Kidney (tissue), 14 donors: ENCODE data around the gene GLDC. TPM values are rescaled to one million over a fixed set of nuclear protein-coding genes. Genes with fewer than 3 reads are reported as not detected.
A peak's percentile ranks its signal among the peaks of the same experiment; 100 is the strongest.

Experiments
- DNase-seq, 5 donors: peaks; one replicate each; pipeline ENCODE4 v3.0.0-alpha.2; 2013 to 2020
- FAIRE-seq: peaks from 2 replicates; lab custom pipeline; 2012; peaks lifted over from hg19 to GRCh38; lab: Jason Lieb, UNC
- H3K27ac ChIP-seq, 2 donors: one replicate each; pipeline ENCODE4 v1.7.0; 2013; ENCODE audit warnings: low read depth in 2 of 2, low read length in 2 of 2, inconsistent platforms in 1 of 2
- H3K27me3 ChIP-seq: one replicate; pipeline ENCODE4 v1.7.1; 2013; ENCODE audit warnings: low read length, inconsistent platforms; ENCODE audit not compliant: control insufficient read depth, insufficient read depth
- H3K36me3 ChIP-seq, 3 donors: one replicate each; pipeline versions ENCODE4 v1.7.0 to v1.7.1; 2013; ENCODE audit warnings: low read length in 3 of 3, control low read depth in 1 of 3, inconsistent platforms in 1 of 3; ENCODE audit not compliant: insufficient read depth in 3 of 3, control insufficient read depth in 2 of 3
- H3K4me1 ChIP-seq, 3 donors: one replicate each; pipeline versions ENCODE4 v1.7.0 to v1.7.1; 2013; ENCODE audit warnings: low read length in 3 of 3, inconsistent platforms in 1 of 3, low read depth in 1 of 3; ENCODE audit not compliant: control insufficient read depth in 2 of 3, insufficient read depth in 2 of 3
- H3K4me3 ChIP-seq, 3 donors: one replicate each; pipeline versions ENCODE4 v1.7.0 to v1.8.1; 2013; ENCODE audit warnings: low read length in 3 of 3, control low read depth in 1 of 3, inconsistent platforms in 1 of 3
- H3K9ac ChIP-seq, 3 donors: one replicate each; pipeline versions ENCODE4 v1.7.0 to v1.7.1; 2013; ENCODE audit warnings: low read length in 3 of 3, control low read depth in 1 of 3, inconsistent platforms in 1 of 3
- H3K9me3 ChIP-seq, 3 donors: one replicate each; pipeline versions ENCODE4 v1.7.0 to v1.7.1; 2013; ENCODE audit warnings: low read length in 3 of 3, control low read depth in 1 of 3, inconsistent platforms in 1 of 3; ENCODE audit not compliant: control insufficient read depth in 2 of 3, insufficient read depth in 1 of 3
- CTCF ChIP-seq: IDR thresholded peaks from 3 replicates; pipeline ENCODE4 v1.5.1; 2012; ENCODE audit warnings: mild to moderate bottlenecking, moderate library complexity, borderline replicate concordance; ENCODE audit not compliant: insufficient read depth; ENCODE audit errors: extremely low read depth
- intact Hi-C: fragments of 100-400 bp; cut with DNase I; formaldehyde crosslinking; loops from one replicate; pipeline ENCODE4 v1.11.1; 2022
- polyA plus RNA-seq: library from polyadenylated mRNA; stranded (reverse); fragments of 350-450 nt; fragmentation: Illumina TruSeq; extraction: RNeasy Lipid Tissue Mini Kit (QIAGEN cat#74804); gene quantifications from one replicate; pipeline ENCODE4 v1.2.3, GENCODE V29; 2014; ENCODE audit warnings: low read depth, low replicate concordance; ENCODE audit not compliant: insufficient read depth
- total RNA-seq: library from RNA; stranded (reverse); fragmentation: NEBNext Ultra II Directional; extraction: Animal tissue kit (Norgen Biotek cat#: 25700); gene quantifications from one replicate; pipeline ENCODE4 v1.2.1, GENCODE V29; 2021
- donor health status: control.
- donor health status: control.
- donor health status: control.
- donor health status: control.
- donor health status: control.
- donor health status: DM: yes; HTN: yes; CAD: no.
- donor health status: Normal renal cell carcinoma (clear cell type).

Gene GLDC
- total and polyA plus RNA-seq, 2 donors from 2014 or later, result 60.1 to 79.7 TPM

GRCh38 chr9:6632516-6633183 lies 12.9 kb downstream of the GLDC start:
- FAIRE-seq, result no peak
- Histone ChIP-seq H3K27me3 (no peaks in the 10 kb centered on the region), H3K9ac (peak overlapping the region in 1 of 3 donors; percentile 62), H3K4me3 (peak overlapping the region in 1 of 3 donors; percentile 6), H3K9me3 (no peaks in the 10 kb centered on the region), H3K4me1 (peaks cover 4 to 49% (median 34%) of the 10 kb centered on the region in 3 donors), H3K36me3 (peaks cover 0 to 2% (median 0%) of the 10 kb centered on the region in 3 donors), H3K27ac (peak overlapping the region; percentile 83 to 84)
- peak; percentile 74 to 88 (median 79) for DNase-seq
- no peak for TF ChIP-seq CTCF
- intact Hi-C loops, result no loop called here

- Histone ChIP-seq H3K27me3 (no peaks in the 10 kb centered on the region), H3K9me3 (no peaks in the 10 kb centered on the region), H3K36me3 (peaks cover 0 to 2% (median 0%) of the 10 kb centered on the region in 3 donors), H3K27ac (no peak overlapping the region), H3K9ac (no peak overlapping the region), H3K4me3 (no peak overlapping the region), H3K4me1 (peaks cover 4 to 52% (median 36%) of the 10 kb centered on the region in 3 donors)
- no peak for FAIRE-seq
- TF ChIP-seq CTCF, result no peak
- intact Hi-C loops, result no loop called here
- no peak for DNase-seq
Measured at GRCh38 chr9:6631207-6631512, 14.4 kb downstream of the GLDC start.

- Histone ChIP-seq H3K9ac (no peak overlapping the region), H3K4me1 (peaks cover 4 to 55% (median 36%) of the 10 kb centered on the region in 3 donors), H3K27me3 (no peaks in the 10 kb centered on the region), H3K36me3 (peaks cover 0 to 2% (median 0%) of the 10 kb centered on the region in 3 donors), H3K27ac (peak overlapping the region in 1 of 2 donors; percentile 51), H3K9me3 (no peaks in the 10 kb centered on the region), H3K4me3 (no peak overlapping the region)
- TF ChIP-seq CTCF, result no peak
- FAIRE-seq (no peak), DNase-seq (no peak)
- intact Hi-C loops, result no loop called here
Measured at GRCh38 chr9:6630502-6631206, 14.9 kb downstream of the GLDC start.
